ENCODE results near the gene OBSCN. TPM values are rescaled to one million over a fixed set of nuclear protein-coding genes. Genes with fewer than 3 reads are reported as not detected.

Gene OBSCN
- total and polyA plus RNA-seq, 2 of the 13 experiments (the other 11 are each of a cell fraction or from before 2014, with no cell fraction given): 0.20 TPM

DNA sequence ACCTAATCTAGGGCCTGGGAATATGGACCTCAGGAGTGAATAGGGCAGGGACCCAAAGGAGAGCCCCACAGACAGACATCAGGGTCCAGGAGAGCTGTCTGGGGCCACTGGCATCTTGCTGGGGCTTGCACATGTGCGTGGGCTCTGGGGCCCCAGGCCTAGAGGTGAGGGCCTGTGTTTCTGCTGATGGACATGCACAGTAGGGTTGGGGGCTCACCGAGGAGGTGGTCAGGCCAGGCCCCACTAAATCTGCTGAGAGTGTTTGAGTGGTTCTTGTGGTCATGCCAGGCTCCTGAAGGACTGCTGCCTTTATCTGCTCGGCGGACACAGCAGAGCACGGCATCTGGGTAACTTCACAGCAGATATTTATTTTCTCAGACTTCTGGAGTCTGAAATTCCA lies 87.4 kb downstream of the OBSCN start (continued):
- TF ChIP-seq, protein P1, sequence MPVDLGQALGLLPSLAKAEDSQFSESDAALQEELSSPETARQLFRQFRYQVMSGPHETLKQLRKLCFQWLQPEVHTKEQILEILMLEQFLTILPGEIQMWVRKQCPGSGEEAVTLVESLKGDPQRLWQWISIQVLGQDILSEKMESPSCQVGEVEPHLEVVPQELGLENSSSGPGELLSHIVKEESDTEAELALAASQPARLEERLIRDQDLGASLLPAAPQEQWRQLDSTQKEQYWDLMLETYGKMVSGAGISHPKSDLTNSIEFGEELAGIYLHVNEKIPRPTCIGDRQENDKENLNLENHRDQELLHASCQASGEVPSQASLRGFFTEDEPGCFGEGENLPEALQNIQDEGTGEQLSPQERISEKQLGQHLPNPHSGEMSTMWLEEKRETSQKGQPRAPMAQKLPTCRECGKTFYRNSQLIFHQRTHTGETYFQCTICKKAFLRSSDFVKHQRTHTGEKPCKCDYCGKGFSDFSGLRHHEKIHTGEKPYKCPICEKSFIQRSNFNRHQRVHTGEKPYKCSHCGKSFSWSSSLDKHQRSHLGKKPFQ (CRISPR knock-in tag; IDR thresholded peaks at IDR 0.05; ENCODE audit: insufficient replicate concordance): no peak
- TF ChIP-seq HES4 (CRISPR knock-in tag; IDR thresholded peaks at IDR 0.05; ENCODE audit: borderline replicate concordance): no peak

DNA sequence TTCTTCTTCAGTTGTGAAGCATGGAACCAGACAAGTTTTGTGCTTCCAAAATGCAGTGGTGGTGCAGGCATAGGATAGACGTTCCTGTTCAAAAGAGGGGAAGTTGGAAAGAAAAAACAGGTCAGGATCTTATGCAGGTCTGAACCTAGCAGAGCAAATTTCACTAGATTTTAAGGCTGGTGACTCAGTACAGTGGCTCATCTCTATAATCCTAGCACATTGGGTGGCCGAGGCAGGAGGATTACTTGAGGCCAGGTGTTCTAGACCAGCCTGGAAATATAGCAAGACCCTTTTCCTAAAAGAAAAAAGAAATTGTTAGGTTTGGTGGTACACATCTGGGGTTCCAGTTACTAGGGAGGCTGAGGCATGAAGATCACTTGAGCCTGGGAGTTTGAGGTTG lies 88.1 kb downstream of the OBSCN start:
- Histone ChIP-seq H2AFZ (ENCODE audit: low read length) (no peak overlapping the region), H3K79me2 (ENCODE audit: insufficient read depth, low read length) (no peaks in the 10 kb centered on the region), H3K27me3 (ENCODE audit: control insufficient read depth in 1 of 2, insufficient read depth in 2 of 2, low read length in 2 of 2) (peaks cover 2 to 31% of the 10 kb centered on the region in 2 experiments; a peak in 3 of 5 replicates), H3K27ac (ENCODE audit: extremely low read length, insufficient read depth, low read length) (no peak overlapping the region), H3K9me3 (ENCODE audit: low read length) (peaks cover 3% of the 10 kb centered on the region; the same call in 1 of the 2 replicates), H3K36me3 (replicated peaks in 1 of 2; ENCODE audit: control insufficient read depth in 1 of 2, insufficient read depth in 2 of 2, low read length in 2 of 2) (no peaks in the 10 kb centered on the region), H3K4me3 (replicated peaks in 1 of 3; ENCODE audit: insufficient read depth in 1 of 3, low read depth in 2 of 3, low read length in 3 of 3) (no peak overlapping the region), H3K4me2 (ENCODE audit: low read depth, low read length) (no peak overlapping the region), H3K9ac (ENCODE audit: insufficient read depth, low read depth, low read length) (no peak overlapping the region), H4K20me1 (ENCODE audit: insufficient read depth, low read length) (no peaks in the 10 kb centered on the region), H3K4me1 (ENCODE audit: insufficient read depth, low read length) (no peaks in the 10 kb centered on the region)
- in situ Hi-C loops (cut with HindIII; ENCODE audit: extremely low pct_ligation_motif_present, low pct_unique_long_range_greater_than_20kb) (no loop called here), intact Hi-C loops (cut with micrococcal nuclease; ENCODE audit: unreplicated experiment) (no loop called here)
- DNase-seq (ENCODE audit: low spot score) (no peak), ATAC-seq (no peak), FAIRE-seq (no peak)
- POLR2A ChIA-PET: no interaction called here
- CTCF ChIA-PET (ENCODE audit: low intra/inter-chr PET ratio, low total read pairs): no interaction called here
- BruUV-seq (replicated peaks): no TSS peak
- WGBS (ENCODE audit: low lambda C conversion rate): 3% methylated on average over 2 of the region's 2 CpGs
- TF ChIP-seq, protein P2, sequence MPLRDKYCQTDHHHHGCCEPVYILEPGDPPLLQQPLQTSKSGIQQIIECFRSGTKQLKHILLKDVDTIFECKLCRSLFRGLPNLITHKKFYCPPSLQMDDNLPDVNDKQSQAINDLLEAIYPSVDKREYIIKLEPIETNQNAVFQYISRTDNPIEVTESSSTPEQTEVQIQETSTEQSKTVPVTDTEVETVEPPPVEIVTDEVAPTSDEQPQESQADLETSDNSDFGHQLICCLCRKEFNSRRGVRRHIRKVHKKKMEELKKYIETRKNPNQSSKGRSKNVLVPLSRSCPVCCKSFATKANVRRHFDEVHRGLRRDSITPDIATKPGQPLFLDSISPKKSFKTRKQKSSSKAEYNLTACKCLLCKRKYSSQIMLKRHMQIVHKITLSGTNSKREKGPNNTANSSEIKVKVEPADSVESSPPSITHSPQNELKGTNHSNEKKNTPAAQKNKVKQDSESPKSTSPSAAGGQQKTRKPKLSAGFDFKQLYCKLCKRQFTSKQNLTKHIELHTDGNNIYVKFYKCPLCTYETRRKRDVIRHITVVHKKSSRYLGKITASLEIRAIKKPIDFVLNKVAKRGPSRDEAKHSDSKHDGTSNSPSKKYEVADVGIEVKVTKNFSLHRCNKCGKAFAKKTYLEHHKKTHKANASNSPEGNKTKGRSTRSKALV (CRISPR knock-in tag; IDR thresholded peaks at IDR 0.05): no peak
- TF ChIP-seq, protein P3, sequence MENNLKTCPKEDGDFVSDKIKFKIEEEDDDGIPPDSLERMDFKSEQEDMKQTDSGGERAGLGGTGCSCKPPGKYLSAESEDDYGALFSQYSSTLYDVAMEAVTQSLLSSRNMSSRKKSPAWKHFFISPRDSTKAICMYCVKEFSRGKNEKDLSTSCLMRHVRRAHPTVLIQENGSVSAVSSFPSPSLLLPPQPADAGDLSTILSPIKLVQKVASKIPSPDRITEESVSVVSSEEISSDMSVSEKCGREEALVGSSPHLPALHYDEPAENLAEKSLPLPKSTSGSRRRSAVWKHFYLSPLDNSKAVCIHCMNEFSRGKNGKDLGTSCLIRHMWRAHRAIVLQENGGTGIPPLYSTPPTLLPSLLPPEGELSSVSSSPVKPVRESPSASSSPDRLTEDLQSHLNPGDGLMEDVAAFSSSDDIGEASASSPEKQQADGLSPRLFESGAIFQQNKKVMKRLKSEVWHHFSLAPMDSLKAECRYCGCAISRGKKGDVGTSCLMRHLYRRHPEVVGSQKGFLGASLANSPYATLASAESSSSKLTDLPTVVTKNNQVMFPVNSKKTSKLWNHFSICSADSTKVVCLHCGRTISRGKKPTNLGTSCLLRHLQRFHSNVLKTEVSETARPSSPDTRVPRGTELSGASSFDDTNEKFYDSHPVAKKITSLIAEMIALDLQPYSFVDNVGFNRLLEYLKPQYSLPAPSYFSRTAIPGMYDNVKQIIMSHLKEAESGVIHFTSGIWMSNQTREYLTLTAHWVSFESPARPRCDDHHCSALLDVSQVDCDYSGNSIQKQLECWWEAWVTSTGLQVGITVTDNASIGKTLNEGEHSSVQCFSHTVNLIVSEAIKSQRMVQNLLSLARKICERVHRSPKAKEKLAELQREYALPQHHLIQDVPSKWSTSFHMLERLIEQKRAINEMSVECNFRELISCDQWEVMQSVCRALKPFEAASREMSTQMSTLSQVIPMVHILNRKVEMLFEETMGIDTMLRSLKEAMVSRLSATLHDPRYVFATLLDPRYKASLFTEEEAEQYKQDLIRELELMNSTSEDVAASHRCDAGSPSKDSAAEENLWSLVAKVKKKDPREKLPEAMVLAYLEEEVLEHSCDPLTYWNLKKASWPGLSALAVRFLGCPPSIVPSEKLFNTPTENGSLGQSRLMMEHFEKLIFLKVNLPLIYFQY (CRISPR knock-in tag; IDR thresholded peaks at IDR 0.05; ENCODE audit: borderline replicate concordance): no peak
- TF ChIP-seq, protein P4, sequence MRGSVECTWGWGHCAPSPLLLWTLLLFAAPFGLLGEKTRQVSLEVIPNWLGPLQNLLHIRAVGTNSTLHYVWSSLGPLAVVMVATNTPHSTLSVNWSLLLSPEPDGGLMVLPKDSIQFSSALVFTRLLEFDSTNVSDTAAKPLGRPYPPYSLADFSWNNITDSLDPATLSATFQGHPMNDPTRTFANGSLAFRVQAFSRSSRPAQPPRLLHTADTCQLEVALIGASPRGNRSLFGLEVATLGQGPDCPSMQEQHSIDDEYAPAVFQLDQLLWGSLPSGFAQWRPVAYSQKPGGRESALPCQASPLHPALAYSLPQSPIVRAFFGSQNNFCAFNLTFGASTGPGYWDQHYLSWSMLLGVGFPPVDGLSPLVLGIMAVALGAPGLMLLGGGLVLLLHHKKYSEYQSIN (CRISPR knock-in tag; IDR thresholded peaks at IDR 0.05; ENCODE audit: borderline replicate concordance): no peak
- no peak for TF ChIP-seq ZNF562 (CRISPR knock-in tag; IDR thresholded peaks at IDR 0.05; ENCODE audit: borderline replicate concordance)
- no peak for TF ChIP-seq SETDB1 (CRISPR knock-in tag; IDR thresholded peaks at IDR 0.05; ENCODE audit: borderline replicate concordance)
- no peak for TF ChIP-seq HNRNPK (IDR thresholded peaks at IDR 0.05; ENCODE audit: low read depth, low read length, poor library complexity, severe bottlenecking)
- no peak for TF ChIP-seq RXRB (CRISPR knock-in tag; IDR thresholded peaks at IDR 0.05; ENCODE audit: borderline replicate concordance)
